Keratinocyte (primary cell): ENCODE measurements around the gene INTS3. TPM values are rescaled to one million over a fixed set of nuclear protein-coding genes. Genes with fewer than 3 reads are reported as not detected.
"Not testable (repeated sequence)": the region's sequence is repeated elsewhere in the genome, so short reads cannot be mapped to it uniquely, and the experiment has no call there.

Experiments
- DNase-seq: peaks from one replicate; pipeline ENCODE4 v3.0.0-alpha.2; 2011; ENCODE audit warnings: low read depth, missing footprints, low spot score
- FAIRE-seq: peaks from 2 replicates; lab custom pipeline; 2011; peaks lifted over from hg19 to GRCh38; lab: Jason Lieb, UNC
- H2AFZ ChIP-seq: 2 replicates; pipeline ENCODE4 v1.6.0; 2012; ENCODE audit warnings: low read length, control low read depth, inconsistent platforms; ENCODE audit not compliant: control insufficient read depth
- H3K27ac ChIP-seq: 2 replicates; pipeline ENCODE4 v1.5.1; 2011; ENCODE audit warnings: low read length; ENCODE audit not compliant: control insufficient read depth, insufficient read depth
- H3K27me3 ChIP-seq: 3 replicates; pipeline ENCODE4 v1.6.0; 2011; ENCODE audit warnings: low read length; ENCODE audit not compliant: control insufficient read depth, insufficient read depth; ENCODE audit errors: extremely low read depth
- H3K36me3 ChIP-seq, 2 experiments: 2 replicates in 1 of 2; 3 replicates in 1 of 2; pipeline ENCODE4 v1.5.1; 2011; ENCODE audit warnings: low read length in 2 of 2, mild to moderate bottlenecking in 1 of 2; ENCODE audit not compliant: control insufficient read depth in 2 of 2, insufficient read depth in 2 of 2; ENCODE audit errors: extremely low read depth in 1 of 2
- H3K4me1 ChIP-seq: 3 replicates; pipeline ENCODE4 v1.5.1; 2011; ENCODE audit warnings: low read length; ENCODE audit not compliant: control insufficient read depth, insufficient read depth; ENCODE audit errors: extremely low read depth
- H3K4me2 ChIP-seq: 3 replicates; pipeline ENCODE4 v1.6.0; 2011; ENCODE audit warnings: low read depth, low read length; ENCODE audit not compliant: control insufficient read depth, insufficient read depth; ENCODE audit errors: extremely low read depth
- H3K4me3 ChIP-seq, 3 experiments: fragments of 200-600 bp in 1 of 3; sonication (generic) in 1 of 3; 2 replicates in 2 of 3; 3 replicates in 1 of 3; pipeline ENCODE4 v1.5.1; 2011 to 2016; ENCODE audit warnings: low read length in 3 of 3, mild to moderate bottlenecking in 3 of 3, control low read depth in 2 of 3, inconsistent platforms in 1 of 3, low read depth in 1 of 3, mixed read lengths in 1 of 3, mixed run types in 1 of 3, moderate library complexity in 1 of 3; ENCODE audit not compliant: control insufficient read depth in 2 of 3, insufficient read depth in 2 of 3; ENCODE audit errors: extremely low read depth in 1 of 3
- H3K79me2 ChIP-seq: 2 replicates; pipeline ENCODE4 v1.6.0; 2012; ENCODE audit warnings: low read length; ENCODE audit not compliant: control insufficient read depth, insufficient read depth
- H3K9ac ChIP-seq: 3 replicates; pipeline ENCODE4 v1.6.0; 2011; ENCODE audit warnings: low read length; ENCODE audit not compliant: control insufficient read depth, insufficient read depth; ENCODE audit errors: extremely low read depth
- H3K9me1 ChIP-seq: 3 replicates; pipeline ENCODE4 v1.6.0; 2011; ENCODE audit warnings: low read length; ENCODE audit not compliant: control insufficient read depth, insufficient read depth; ENCODE audit errors: extremely low read depth
- H3K9me3 ChIP-seq: 2 replicates; pipeline ENCODE4 v1.5.1; 2012; ENCODE audit warnings: low read depth, low read length; ENCODE audit not compliant: control insufficient read depth
- H4K20me1 ChIP-seq: 3 replicates; pipeline ENCODE4 v1.6.0; 2011; ENCODE audit warnings: low read length; ENCODE audit not compliant: control insufficient read depth, insufficient read depth; ENCODE audit errors: extremely low read depth
- EZH2 ChIP-seq: IDR thresholded peaks from one replicate; pipeline ENCODE4 v1.6.1; 2012; ENCODE audit warnings: inconsistent platforms, mild to moderate bottlenecking, low read length, moderate library complexity
- dilution Hi-C: fragments of 300-500 bp; cut with MboI; formaldehyde crosslinking; loops from one replicate; pipeline ENCODE4 v1.7.0; 2020; ENCODE audit warnings: low sequenced_read_pairs; ENCODE audit not compliant: extremely low pct_ligation_motif_present
- polyA plus RNA-seq, 5 experiments: library from polyadenylated mRNA; depleted of rRNA in 3 of 5; stranded (reverse) in 3 of 5; stranded (forward) in 1 of 5; unstranded in 1 of 5; fragments of >200 nt; gene quantifications; 1 replicate in 1 of 5; 2 replicates in 3 of 5; 3 replicates in 1 of 5; pipeline versions ENCODE4 v1.2.1 to v1.2.3, GENCODE V29; 2011 to 2012; ENCODE audit warnings: missing spikeins in 2 of 5, low read depth in 1 of 5, low replicate concordance in 1 of 5
- TF ChIP-seq, protein P1 (sequence below), 3 experiments: IDR thresholded peaks in 1 of 3; conservative IDR thresholded peaks in 1 of 3; optimal IDR thresholded peaks in 1 of 3; 2 replicates in 2 of 3; 3 replicates in 1 of 3; pipeline versions ENCODE3 to v1.5.1; 2011; ENCODE audit warnings: low read length in 3 of 3, mild to moderate bottlenecking in 3 of 3, moderate library complexity in 2 of 3, control low read depth in 1 of 3, inconsistent platforms in 1 of 3; ENCODE audit not compliant: insufficient read depth in 2 of 3; ENCODE audit errors: extremely low read depth in 1 of 3

Gene INTS3
- polyA plus RNA-seq, 1 donor (not counting 4 experiments of a cell fraction or from before 2014, with no cell fraction given), result 24.6 TPM

DNA sequence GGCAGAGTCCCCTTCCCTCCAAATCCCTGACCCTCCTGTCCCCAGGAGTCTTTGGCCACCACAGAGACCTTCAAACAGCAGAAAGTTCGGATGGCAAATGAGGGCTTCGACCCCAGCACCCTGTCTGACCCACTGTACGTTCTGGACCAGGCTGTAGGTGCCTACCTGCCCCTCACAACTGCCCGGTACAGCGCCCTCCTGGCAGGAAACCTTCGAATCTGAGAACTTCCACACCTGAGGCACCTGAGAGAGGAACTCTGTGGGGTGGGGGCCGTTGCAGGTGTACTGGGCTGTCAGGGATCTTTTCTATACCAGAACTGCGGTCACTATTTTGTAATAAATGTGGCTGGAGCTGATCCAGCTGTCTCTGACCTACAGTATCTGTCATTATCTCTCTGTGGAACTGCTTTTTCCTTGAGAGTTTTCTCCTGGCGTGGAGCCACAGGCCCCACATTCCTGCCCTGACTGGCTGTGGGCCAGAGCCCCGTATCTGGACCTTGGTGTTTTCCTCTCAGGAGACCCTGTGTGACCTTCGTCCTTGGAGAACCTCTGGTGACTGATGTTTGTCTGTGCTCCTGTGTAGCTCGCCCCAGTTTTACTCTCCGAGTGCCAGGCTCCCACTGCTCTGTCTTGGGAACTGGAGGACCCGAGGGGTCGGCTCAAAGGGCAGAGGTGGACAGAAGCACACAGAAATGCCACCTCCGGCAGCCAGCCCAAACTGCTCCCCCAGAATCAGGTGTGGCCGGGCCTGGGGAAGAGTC lies 52.1 kb downstream of the INTS3 start:
- Histone ChIP-seq H3K27me3 (no peaks in the 10 kb centered on the region), H3K4me2 (no peak overlapping the region), H3K9me1 (no peaks in the 10 kb centered on the region), H3K79me2 (no peaks in the 10 kb centered on the region), H2AFZ (no peak overlapping the region), H3K36me3 (no peaks in the 10 kb centered on the region), H3K9ac (no peak overlapping the region), H4K20me1 (no peaks in the 10 kb centered on the region), H3K27ac (no peak overlapping the region), H3K4me3 (no peak overlapping the region), H3K9me3 (no peaks in the 10 kb centered on the region), H3K4me1 (peaks cover 17% of the 10 kb centered on the region)
- dilution Hi-C loops, result no loop called here
- DNase-seq (no peak), FAIRE-seq (no peak)
- TF ChIP-seq, protein P1, sequence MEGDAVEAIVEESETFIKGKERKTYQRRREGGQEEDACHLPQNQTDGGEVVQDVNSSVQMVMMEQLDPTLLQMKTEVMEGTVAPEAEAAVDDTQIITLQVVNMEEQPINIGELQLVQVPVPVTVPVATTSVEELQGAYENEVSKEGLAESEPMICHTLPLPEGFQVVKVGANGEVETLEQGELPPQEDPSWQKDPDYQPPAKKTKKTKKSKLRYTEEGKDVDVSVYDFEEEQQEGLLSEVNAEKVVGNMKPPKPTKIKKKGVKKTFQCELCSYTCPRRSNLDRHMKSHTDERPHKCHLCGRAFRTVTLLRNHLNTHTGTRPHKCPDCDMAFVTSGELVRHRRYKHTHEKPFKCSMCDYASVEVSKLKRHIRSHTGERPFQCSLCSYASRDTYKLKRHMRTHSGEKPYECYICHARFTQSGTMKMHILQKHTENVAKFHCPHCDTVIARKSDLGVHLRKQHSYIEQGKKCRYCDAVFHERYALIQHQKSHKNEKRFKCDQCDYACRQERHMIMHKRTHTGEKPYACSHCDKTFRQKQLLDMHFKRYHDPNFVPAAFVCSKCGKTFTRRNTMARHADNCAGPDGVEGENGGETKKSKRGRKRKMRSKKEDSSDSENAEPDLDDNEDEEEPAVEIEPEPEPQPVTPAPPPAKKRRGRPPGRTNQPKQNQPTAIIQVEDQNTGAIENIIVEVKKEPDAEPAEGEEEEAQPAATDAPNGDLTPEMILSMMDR (optimal IDR thresholded peaks at IDR 0.05 in 1 of 3, IDR thresholded peaks at IDR 0.05 in 1 of 3, conservative IDR thresholded peaks at IDR 0.05 in 1 of 3; ENCODE audit: extremely low read depth in 1 of 3, insufficient read depth in 2 of 3, low read length in 3 of 3), result no peak
- no peak for TF ChIP-seq EZH2

DNA sequence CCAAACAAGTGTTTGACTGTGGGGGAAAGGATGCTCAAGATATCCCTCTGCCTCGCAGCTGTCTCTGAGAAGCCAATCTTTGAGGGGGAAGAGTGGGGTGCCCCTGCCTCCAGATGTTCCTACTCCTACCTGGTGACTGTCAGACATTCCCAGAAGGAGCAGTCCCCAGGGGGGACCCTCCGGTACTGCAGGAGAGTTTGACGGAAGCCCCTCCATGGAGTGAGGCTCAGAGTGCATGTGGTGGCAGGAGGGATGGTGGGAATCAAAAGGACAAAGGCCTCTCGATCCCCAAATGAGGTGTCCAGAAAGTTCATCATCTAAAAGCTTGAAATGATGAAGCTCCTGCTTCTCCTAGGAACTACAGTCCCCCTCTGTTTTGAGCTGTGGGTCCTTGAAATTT lies 52.7 kb downstream of the INTS3 start:
- H3K4me1 ChIP-seq, result peaks cover 12% of the 10 kb centered on the region
- no peak overlapping the region for H3K27ac ChIP-seq
- no peak overlapping the region for H3K4me3 ChIP-seq
- DNase-seq, result no peak
- H2AFZ ChIP-seq, result no peak overlapping the region
- H3K36me3 ChIP-seq, result no peaks in the 10 kb centered on the region
- no peaks in the 10 kb centered on the region for H3K9me3 ChIP-seq
- no peak for FAIRE-seq
- H3K4me2 ChIP-seq, result no peak overlapping the region
- no peaks in the 10 kb centered on the region for H3K79me2 ChIP-seq
- dilution Hi-C loops, result no loop called here
- no peaks in the 10 kb centered on the region for H4K20me1 ChIP-seq
- H3K9ac ChIP-seq, result no peak overlapping the region
- TF ChIP-seq, protein P1 (optimal IDR thresholded peaks at IDR 0.05 in 1 of 3, IDR thresholded peaks at IDR 0.05 in 1 of 3, conservative IDR thresholded peaks at IDR 0.05 in 1 of 3; ENCODE audit: extremely low read depth in 1 of 3, insufficient read depth in 2 of 3, low read length in 3 of 3), result no peak
- no peak for TF ChIP-seq EZH2
- H3K9me1 ChIP-seq, result no peaks in the 10 kb centered on the region
- H3K27me3 ChIP-seq, result no peaks in the 10 kb centered on the region

DNA sequence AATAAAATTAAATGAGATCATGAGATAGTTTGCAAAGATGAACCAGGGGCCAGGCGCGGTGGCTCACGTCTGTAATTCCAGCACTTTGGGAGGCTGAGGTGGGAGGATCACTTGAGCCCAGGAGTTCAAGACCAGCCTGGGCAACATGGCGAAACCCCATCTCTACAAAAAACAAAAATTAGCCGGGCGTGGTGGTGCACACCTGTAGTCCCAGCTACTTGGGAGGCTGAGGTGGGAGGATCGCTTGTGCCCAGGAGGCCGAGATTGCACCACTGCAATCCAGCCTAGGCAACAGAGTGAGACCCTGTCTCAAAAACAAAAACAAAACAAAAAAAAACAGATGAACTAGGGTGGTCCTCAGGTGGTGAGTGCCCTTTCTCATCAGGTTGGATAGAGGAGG lies 54.8 kb downstream of the INTS3 start:
- peak overlapping the region; percentile 95 for H3K4me2 ChIP-seq
- H3K27ac ChIP-seq, dilution Hi-C loops, H3K9me1 ChIP-seq, FAIRE-seq, H3K27me3 ChIP-seq, H3K36me3 ChIP-seq, H4K20me1 ChIP-seq, H3K79me2 ChIP-seq, DNase-seq, H3K9me3 ChIP-seq, H3K4me1 ChIP-seq: not testable (repeated sequence)
- H3K4me3 ChIP-seq, result peak overlapping the region in 1 of 3 experiments; percentile 87
- peak overlapping the region; percentile 87 for H3K9ac ChIP-seq
- peak overlapping the region; percentile 87 for H2AFZ ChIP-seq
